ENCODE results near the gene TAS1R3.

TAS1R3 gene

GRCh38 chr1:1334835-1335234, 3.8 kb downstream of the TAS1R3 start:
- H3K9me2 ChIP-seq (replicated peaks; ENCODE audit: insufficient read depth, low read length) = no peaks in the 10 kb centered on the region
- no peaks in the 10 kb centered on the region for H3K4me1 ChIP-seq (ENCODE audit: low read length)

GRCh38 chr1:1335283-1335682, 4.2 kb downstream of the TAS1R3 start:
- H3K9me3 ChIP-seq (replicated peaks; ENCODE audit: insufficient read depth, low read length) = no peaks in the 10 kb centered on the region
- H3K27ac ChIP-seq (ENCODE audit: low read length) = no peak overlapping the region
- no peaks in the 10 kb centered on the region for H3K79me2 ChIP-seq (ENCODE audit: low read length)

More at GRCh38 chr1:1334835-1335234, 3.8 kb downstream of the TAS1R3 start:
- no peak overlapping the region for H3K4me3 ChIP-seq (ENCODE audit: low read length)
- TF ChIP-seq CTCF (IDR thresholded peaks at IDR 0.05; ENCODE audit: low read length) (no peak), EZH2 (optimal IDR thresholded peaks at IDR 0.05; ENCODE audit: low read depth, low read length) (no peak), EZH2phosphoT487 (IDR thresholded peaks at IDR 0.05; ENCODE audit: low read length) (no peak)
- no peak overlapping the region for H3K4me2 ChIP-seq (ENCODE audit: low read depth, low read length)
- H3K9me3 ChIP-seq (replicated peaks; ENCODE audit: insufficient read depth, low read length) = no peaks in the 10 kb centered on the region
- DNase-seq = no peak
- no peaks in the 10 kb centered on the region for H3K79me2 ChIP-seq (ENCODE audit: low read length)
- H4K20me1 ChIP-seq (ENCODE audit: insufficient read depth, low read length) = no peaks in the 10 kb centered on the region
- no peak overlapping the region for H3K27ac ChIP-seq (ENCODE audit: low read length)
- no peak overlapping the region for H2AFZ ChIP-seq (ENCODE audit: low read length)
- H3F3A ChIP-seq (ENCODE audit: insufficient read depth, low read length) = no peaks in the 10 kb centered on the region
- H3K9ac ChIP-seq (ENCODE audit: low read length) = no peak overlapping the region
- H3K27me3 ChIP-seq (replicated peaks; ENCODE audit: insufficient read depth, low read length) = no peaks in the 10 kb centered on the region
- no peaks in the 10 kb centered on the region for H3K36me3 ChIP-seq (replicated peaks; ENCODE audit: insufficient read depth, low read length)

GRCh38 chr1:1335792-1336248, 4.7 kb downstream of the TAS1R3 start:
- H3K4me2 ChIP-seq (ENCODE audit: low read depth, low read length) = no peak overlapping the region
- no peaks in the 10 kb centered on the region for H3K9me3 ChIP-seq (replicated peaks; ENCODE audit: insufficient read depth, low read length)
- no peaks in the 10 kb centered on the region for H3K36me3 ChIP-seq (replicated peaks; ENCODE audit: insufficient read depth, low read length)
- no peaks in the 10 kb centered on the region for H3K4me1 ChIP-seq (ENCODE audit: low read length)
- H2AFZ ChIP-seq (ENCODE audit: low read length) = no peak overlapping the region
- no peaks in the 10 kb centered on the region for H3K9me2 ChIP-seq (replicated peaks; ENCODE audit: insufficient read depth, low read length)
- TF ChIP-seq EZH2phosphoT487 (IDR thresholded peaks at IDR 0.05; ENCODE audit: low read length) (no peak), CTCF (IDR thresholded peaks at IDR 0.05; ENCODE audit: low read length) (no peak), EZH2 (optimal IDR thresholded peaks at IDR 0.05; ENCODE audit: low read depth, low read length) (no peak)
- H3K9ac ChIP-seq (ENCODE audit: low read length) = no peak overlapping the region
- no peaks in the 10 kb centered on the region for H4K20me1 ChIP-seq (ENCODE audit: insufficient read depth, low read length)
- DNase-seq = no peak
- H3K4me3 ChIP-seq (ENCODE audit: low read length) = no peak overlapping the region
- H3F3A ChIP-seq (ENCODE audit: insufficient read depth, low read length) = no peaks in the 10 kb centered on the region
- no peaks in the 10 kb centered on the region for H3K79me2 ChIP-seq (ENCODE audit: low read length)
- H3K27me3 ChIP-seq (replicated peaks; ENCODE audit: insufficient read depth, low read length) = no peaks in the 10 kb centered on the region
- no peak overlapping the region for H3K27ac ChIP-seq (ENCODE audit: low read length)

More at GRCh38 chr1:1335283-1335682, 4.2 kb downstream of the TAS1R3 start:
- Histone ChIP-seq H3K9ac (ENCODE audit: low read length) (no peak overlapping the region), H3K4me3 (ENCODE audit: low read length) (no peak overlapping the region), H2AFZ (ENCODE audit: low read length) (no peak overlapping the region), H3K4me1 (ENCODE audit: low read length) (no peaks in the 10 kb centered on the region), H3K9me2 (replicated peaks; ENCODE audit: insufficient read depth, low read length) (no peaks in the 10 kb centered on the region), H3K36me3 (replicated peaks; ENCODE audit: insufficient read depth, low read length) (no peaks in the 10 kb centered on the region), H3K27me3 (replicated peaks; ENCODE audit: insufficient read depth, low read length) (no peaks in the 10 kb centered on the region), H3F3A (ENCODE audit: insufficient read depth, low read length) (no peaks in the 10 kb centered on the region), H3K4me2 (ENCODE audit: low read depth, low read length) (no peak overlapping the region), H4K20me1 (ENCODE audit: insufficient read depth, low read length) (no peaks in the 10 kb centered on the region)
- no peak for DNase-seq
- TF ChIP-seq CTCF (IDR thresholded peaks at IDR 0.05; ENCODE audit: low read length) = no peak
- no peak for TF ChIP-seq EZH2 (optimal IDR thresholded peaks at IDR 0.05; ENCODE audit: low read depth, low read length)
- TF ChIP-seq EZH2phosphoT487 (IDR thresholded peaks at IDR 0.05; ENCODE audit: low read length) = no peak

All from MM.1S (cell line).